ENCODE measurements around the gene IL12A.

- no peak for TF ChIP-seq EZH2 (IDR thresholded peaks at IDR 0.05; ENCODE audit: insufficient read depth, poor library complexity, severe bottlenecking)
- no peak for TF ChIP-seq EZH2phosphoT487 (IDR thresholded peaks at IDR 0.05; ENCODE audit: insufficient read depth, low read depth)
Measured at GRCh38 chr3:159947220-159947619, 41.4 kb upstream of the IL12A start.

Measured in GM23248 (cell line).